Osteoblast (primary cell): ENCODE measurements around the gene RHOT2. TPM values are rescaled to one million over a fixed set of nuclear protein-coding genes. Genes with fewer than 3 reads are reported as not detected.

Experiments used
- DNase-seq: peaks from one replicate; pipeline ENCODE4 v3.0.0; 2011; ENCODE audit warnings: low spot score, mixed read lengths; ENCODE audit not compliant: insufficient read length; ENCODE audit errors: missing footprints
- H2AFZ ChIP-seq: 2 replicates; pipeline ENCODE4 v1.6.0; 2011; ENCODE audit warnings: mild to moderate bottlenecking, low read length
- H3K27ac ChIP-seq: 2 replicates; pipeline ENCODE4 v1.5.1; 2011; ENCODE audit warnings: mild to moderate bottlenecking, low read depth, low read length, moderate library complexity
- H3K27me3 ChIP-seq: 2 replicates; pipeline ENCODE4 v1.6.0; 2012; ENCODE audit warnings: mild to moderate bottlenecking, control low read depth, inconsistent platforms, low read length, moderate library complexity; ENCODE audit not compliant: insufficient read depth
- H3K36me3 ChIP-seq: 2 replicates; pipeline ENCODE4 v1.5.1; 2011; ENCODE audit warnings: mild to moderate bottlenecking, low read length, control low read depth, moderate library complexity; ENCODE audit not compliant: insufficient read depth
- H3K4me1 ChIP-seq: 2 replicates; pipeline ENCODE4 v1.5.1; 2011; ENCODE audit warnings: mild to moderate bottlenecking, low read length, control low read depth, moderate library complexity; ENCODE audit not compliant: insufficient read depth
- H3K4me2 ChIP-seq: 2 replicates; pipeline ENCODE4 v1.6.0; 2011; ENCODE audit warnings: mild to moderate bottlenecking, low read length; ENCODE audit not compliant: insufficient read depth
- H3K4me3 ChIP-seq: fragments of 200-600 bp; sonication (generic); 3 replicates; pipeline ENCODE4 v1.5.1; 2012; ENCODE audit warnings: mild to moderate bottlenecking, low read length, inconsistent platforms; ENCODE audit not compliant: insufficient read depth
- H3K79me2 ChIP-seq: 2 replicates; pipeline ENCODE4 v1.6.0; 2012; ENCODE audit warnings: mild to moderate bottlenecking, low read length, control low read depth, inconsistent platforms; ENCODE audit not compliant: insufficient read depth
- H3K9me3 ChIP-seq: 2 replicates; pipeline ENCODE4 v1.5.1; 2011; ENCODE audit warnings: low read depth, low read length, control low read depth
- H4K20me1 ChIP-seq: 2 replicates; pipeline ENCODE4 v1.6.0; 2012; ENCODE audit warnings: mild to moderate bottlenecking, low read length, control low read depth; ENCODE audit not compliant: insufficient read depth
- CTCF ChIP-seq: IDR thresholded peaks from 2 replicates; pipeline ENCODE4 v1.5.1; 2011; ENCODE audit warnings: mild to moderate bottlenecking, low read depth, low read length, moderate library complexity; ENCODE audit errors: extremely low read depth
- total RNA-seq: library from RNA; depleted of rRNA; stranded (reverse); fragments of >200 nt; gene quantifications from 2 replicates; pipeline ENCODE4 v1.2.3, GENCODE V29; 2012

The RHOT2 gene
- total RNA-seq, 1 donor, result 42.0 TPM

GRCh38 chr16:694863-695354, 27.0 kb downstream of the RHOT2 start:
- Histone ChIP-seq H4K20me1 (peaks cover 5% of the 10 kb centered on the region), H2AFZ (no peak overlapping the region), H3K4me1 (peaks cover under 1% of the 10 kb centered on the region), H3K79me2 (peaks cover 1% of the 10 kb centered on the region), H3K27ac (no peak overlapping the region), H3K4me3 (no peak overlapping the region), H3K9me3 (no peaks in the 10 kb centered on the region), H3K4me2 (no peak overlapping the region), H3K27me3 (peaks cover 49% of the 10 kb centered on the region), H3K36me3 (no peaks in the 10 kb centered on the region)
- no peak for DNase-seq
- no peak for TF ChIP-seq CTCF

GRCh38 chr16:695355-696089, 27.6 kb downstream of the RHOT2 start:
- no peaks in the 10 kb centered on the region for H3K79me2 ChIP-seq
- H3K27me3 ChIP-seq, result peaks cover 49% of the 10 kb centered on the region
- peaks cover 5% of the 10 kb centered on the region for H4K20me1 ChIP-seq
- no peaks in the 10 kb centered on the region for H3K4me1 ChIP-seq
- H3K36me3 ChIP-seq, result no peaks in the 10 kb centered on the region
- no peak overlapping the region for H2AFZ ChIP-seq
- H3K27ac ChIP-seq, result no peak overlapping the region
- no peak for TF ChIP-seq CTCF
- peak; percentile 94 for DNase-seq
- no peak overlapping the region for H3K4me3 ChIP-seq
- no peak overlapping the region for H3K4me2 ChIP-seq
- H3K9me3 ChIP-seq, result no peaks in the 10 kb centered on the region

GRCh38 chr16:698911-699671, 31.2 kb downstream of the RHOT2 start:
- no peaks in the 10 kb centered on the region for H3K79me2 ChIP-seq
- H3K27ac ChIP-seq, result no peak overlapping the region
- no peak overlapping the region for H3K4me3 ChIP-seq
- TF ChIP-seq CTCF, result no peak
- H3K4me1 ChIP-seq, result no peaks in the 10 kb centered on the region
- H3K27me3 ChIP-seq, result peaks cover 57% of the 10 kb centered on the region
- H3K4me2 ChIP-seq, result no peak overlapping the region
- H2AFZ ChIP-seq, result no peak overlapping the region
- peaks cover 18% of the 10 kb centered on the region for H4K20me1 ChIP-seq
- H3K9me3 ChIP-seq, result no peaks in the 10 kb centered on the region
- no peak for DNase-seq
- no peaks in the 10 kb centered on the region for H3K36me3 ChIP-seq
